Renal cortical epithelial cell (primary cell): Measurements from ENCODE around the gene BNIP5. TPM values are rescaled to one million over a fixed set of nuclear protein-coding genes. Genes with fewer than 3 reads are reported as not detected.

Source experiments
- DNase-seq: peaks from one replicate; pipeline ENCODE4 v3.0.0-alpha.2; 2011; ENCODE audit warnings: low read depth
- total RNA-seq: library from RNA; depleted of rRNA; stranded (reverse); fragments of >200 nt; gene quantifications from 2 replicates; pipeline ENCODE4 v1.2.3, GENCODE V29; 2014

BNIP5 gene
- total RNA-seq, 1 donor from 2014 or later = not detected

DNA sequence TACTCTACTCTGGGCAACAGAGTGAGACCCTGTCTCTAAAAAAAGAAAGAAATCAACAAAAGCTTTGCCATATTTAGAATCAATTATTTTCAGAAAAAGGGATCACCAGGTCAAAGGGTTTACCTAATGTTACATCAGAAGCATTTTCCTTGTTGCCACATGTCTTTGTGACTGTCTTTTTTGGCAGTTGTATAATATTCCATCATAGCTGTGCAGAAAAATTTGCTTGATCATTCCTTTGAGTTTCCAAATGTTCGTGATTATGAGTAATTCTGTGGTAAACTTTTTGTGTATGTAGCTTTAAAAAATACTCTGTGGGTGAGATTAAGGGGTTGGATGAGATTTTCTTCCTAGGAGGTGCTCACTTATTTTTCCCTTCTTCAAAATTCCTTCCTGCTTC is 40.4 kb downstream of the BNIP5 start:
- no peak for DNase-seq

DNA sequence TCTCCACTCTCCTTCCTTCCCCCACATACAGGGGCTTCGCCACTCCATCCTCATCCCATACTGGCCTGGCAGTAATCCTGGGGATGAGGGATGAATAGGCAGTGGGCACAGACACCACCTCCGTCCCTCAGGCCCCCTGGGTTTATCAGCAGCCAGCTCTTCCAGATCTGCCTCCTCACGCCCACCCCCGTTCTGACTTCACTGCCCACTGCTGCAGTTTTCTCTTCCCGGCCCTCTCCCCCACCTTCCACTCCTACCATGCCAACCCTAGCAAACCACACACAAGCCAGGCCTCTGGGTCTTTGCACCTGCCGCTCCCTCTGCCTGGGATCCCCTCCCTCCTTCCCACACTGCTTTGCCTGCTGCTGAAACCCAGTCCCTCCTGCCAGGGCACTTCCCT is 44.5 kb downstream of the BNIP5 start:
- no peak for DNase-seq

DNA sequence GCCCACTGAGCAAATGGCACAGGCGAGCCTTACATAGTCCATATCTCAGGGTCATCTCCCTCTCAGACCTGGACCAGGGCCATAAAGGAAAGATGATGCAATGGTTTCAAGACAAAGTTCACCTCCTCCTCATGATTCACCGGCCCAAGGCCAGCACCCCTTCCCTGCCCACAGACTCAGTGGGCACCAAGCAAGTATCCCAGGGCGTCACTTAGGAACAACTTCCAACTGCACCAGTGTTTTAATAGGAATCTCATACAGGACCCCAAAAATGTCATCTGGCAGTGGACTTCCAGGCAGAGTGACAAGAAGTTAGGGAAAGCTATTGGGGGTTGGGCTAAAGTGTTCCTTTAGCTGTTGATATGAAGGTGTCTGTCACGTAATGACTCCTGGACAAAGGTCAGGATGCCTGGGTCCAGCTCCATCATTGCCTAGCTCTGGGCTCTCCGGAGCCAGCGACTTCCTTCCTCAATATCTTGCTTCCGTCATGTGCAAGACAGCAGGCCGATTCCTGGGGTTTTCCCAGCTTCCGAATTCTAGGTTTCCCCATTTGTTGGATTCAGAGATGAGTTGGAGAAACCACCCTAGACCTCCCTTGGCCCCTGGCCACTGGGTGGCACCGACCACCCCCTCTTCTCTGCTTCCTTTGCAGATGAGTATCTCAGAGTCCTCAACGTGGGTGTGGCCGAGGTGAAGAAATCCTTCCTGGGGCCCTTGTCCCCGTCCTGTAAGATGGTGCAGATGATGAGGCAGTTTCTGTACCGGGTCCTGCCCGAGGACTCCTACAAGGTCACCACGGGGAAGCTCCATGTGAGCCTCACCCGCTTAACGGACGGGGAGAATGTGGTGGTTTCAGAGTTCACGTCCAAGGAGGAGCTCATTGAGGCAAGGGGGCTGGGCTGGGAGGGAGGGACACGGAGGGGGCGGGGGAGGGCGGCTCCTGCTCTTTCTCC is 45.7 kb downstream of the BNIP5 start:
- peak; percentile 78 for DNase-seq

DNA sequence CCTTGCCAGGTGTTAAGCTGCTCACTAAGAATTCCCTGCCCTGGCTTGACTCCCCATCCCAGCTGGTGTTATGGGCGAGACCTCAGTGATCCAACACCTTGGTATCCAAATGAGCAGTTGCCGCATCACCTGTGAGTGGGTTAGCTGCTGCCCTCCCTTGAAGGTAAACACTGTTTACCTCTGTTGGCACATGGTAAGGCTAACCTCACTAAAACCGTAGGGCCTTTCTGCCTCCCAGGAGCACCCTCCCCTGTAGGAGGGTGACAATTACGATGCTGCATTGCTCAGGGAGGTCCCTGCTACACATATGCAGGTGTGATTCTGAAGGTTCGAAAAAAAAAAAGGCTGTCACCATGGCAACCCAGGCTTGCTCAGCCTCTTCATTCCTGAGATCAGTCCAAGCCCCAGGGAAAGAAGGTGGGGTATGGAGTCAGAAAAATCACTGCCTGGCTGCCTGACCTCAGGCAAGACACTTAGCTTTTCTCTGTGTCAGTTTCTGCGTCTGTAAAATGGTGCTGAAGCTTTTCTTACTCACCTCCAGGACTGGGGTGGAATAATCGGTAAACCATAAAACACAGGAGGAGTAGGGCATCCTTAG is 47.3 kb downstream of the BNIP5 start:
- peak; percentile 34 for DNase-seq

DNA sequence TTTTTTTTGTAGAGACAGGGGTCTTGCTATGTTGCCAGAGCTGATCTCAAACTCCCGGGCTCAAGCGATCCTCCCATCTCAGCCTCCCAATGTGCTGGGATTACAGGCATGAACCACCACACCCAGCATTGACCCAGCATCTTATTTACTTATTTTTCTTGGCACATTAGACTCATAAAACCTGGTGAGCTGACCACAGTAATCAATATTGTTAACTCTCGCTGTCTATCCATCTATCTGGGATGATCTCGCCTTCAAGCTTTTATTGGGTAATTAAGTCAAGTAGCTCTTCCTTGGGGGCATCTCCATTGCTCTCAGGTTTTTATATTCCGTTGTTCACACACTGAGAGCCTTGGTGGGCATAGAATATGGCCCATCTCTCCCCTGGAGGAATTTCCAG is 49.8 kb downstream of the BNIP5 start:
- no peak for DNase-seq

DNA sequence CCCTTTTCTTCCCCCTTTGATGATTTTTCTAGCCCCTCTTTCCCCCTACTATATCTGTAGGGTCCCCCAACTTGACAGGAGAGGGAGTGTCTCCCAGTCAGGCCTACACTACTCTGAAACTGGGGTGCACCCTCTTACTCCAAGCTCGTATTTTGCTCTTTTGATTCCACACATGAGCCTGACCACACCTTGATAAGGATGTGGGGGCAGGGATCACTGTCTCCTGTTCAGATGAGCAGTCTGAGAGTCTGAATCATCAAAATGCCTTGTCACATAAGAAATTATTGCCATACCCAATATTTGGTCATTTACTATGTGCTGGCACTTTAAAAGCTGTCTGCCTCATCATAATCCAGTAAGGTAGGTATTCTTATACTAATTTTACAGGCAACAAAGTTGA is 50.9 kb downstream of the BNIP5 start:
- DNase-seq = no peak

DNA sequence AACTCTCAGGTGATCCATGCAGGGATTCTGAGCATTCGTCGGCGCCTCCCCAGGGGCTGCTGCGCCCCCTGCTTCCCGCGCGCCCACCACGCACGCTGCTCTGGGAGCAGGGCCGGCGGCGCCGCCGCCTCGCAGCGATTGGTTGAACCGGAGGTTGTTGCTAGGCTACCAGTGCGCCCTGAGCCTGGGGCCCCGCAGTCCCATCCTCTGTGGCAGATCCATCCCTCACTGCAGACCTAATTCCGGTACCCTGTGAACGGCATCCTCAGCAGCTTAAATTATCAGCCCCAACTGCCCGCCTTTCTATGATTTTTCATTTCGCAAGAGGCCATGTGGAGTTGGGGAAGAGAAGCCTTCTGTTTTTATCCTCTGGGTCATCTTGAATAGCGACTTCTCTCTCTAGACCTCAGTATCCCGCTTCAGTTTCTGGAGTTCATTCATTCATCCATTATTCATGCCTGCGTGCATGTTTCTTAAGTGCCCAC is 51.5 kb downstream of the BNIP5 start:
- DNase-seq = no peak

DNA sequence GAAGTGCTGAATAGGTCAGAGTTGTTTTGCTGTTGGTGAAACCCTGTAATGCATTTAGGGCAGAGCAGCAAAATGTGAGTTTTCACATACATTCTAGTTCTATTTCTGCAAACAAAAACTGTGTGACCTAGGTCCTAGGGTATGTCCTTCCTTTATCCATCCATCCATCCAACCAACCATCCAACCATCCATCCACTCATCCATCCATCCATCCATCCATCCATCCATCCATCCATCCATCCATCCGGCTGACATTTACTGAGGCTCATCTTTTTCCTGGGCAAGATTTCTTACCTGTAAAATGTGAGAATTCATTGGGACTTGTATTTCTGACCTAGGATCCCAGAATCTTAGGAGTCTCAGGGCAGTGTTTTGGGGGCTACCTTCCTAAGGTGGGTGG is 52.3 kb downstream of the BNIP5 start:
- no peak for DNase-seq

DNA sequence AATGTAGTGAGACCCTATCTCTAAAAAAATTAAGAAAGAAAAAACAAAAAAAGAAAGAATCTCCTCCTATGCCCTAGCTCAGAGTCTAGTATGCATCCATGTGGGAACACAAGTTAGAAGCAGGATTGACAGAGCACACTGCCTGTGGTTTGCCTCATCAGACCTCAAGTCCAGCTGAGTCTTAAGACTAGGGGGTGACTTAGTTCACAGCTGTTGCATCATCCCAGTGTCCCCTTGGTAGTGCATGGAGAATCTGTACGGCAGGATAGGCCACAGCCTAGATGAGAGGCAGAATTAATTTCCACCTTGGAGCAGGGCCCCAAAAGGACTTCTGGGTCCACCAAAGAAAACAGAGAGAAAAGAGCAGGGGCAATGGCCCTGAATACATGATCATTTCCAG is 53.1 kb downstream of the BNIP5 start:
- peak; percentile 32 for DNase-seq

DNA sequence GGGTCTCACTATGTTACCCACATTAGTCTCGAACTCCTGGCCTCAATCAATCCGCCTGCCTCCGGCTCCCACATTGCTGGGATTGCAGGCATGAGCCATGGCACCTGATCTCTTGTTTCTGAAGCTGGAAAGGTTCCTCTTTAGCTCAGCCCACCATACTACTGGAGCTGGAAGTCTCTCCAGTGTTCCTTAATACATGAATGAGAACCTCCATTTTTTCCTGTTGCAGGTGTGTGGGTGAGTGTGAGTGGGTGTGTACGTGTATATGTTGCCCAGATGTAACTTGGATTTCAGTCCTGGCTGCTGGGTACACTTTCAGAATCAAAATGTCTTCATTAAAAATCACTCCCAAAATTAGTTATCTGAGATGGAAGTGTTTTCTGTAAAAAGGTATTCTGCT is 55.7 kb downstream of the BNIP5 start:
- DNase-seq = no peak

DNA sequence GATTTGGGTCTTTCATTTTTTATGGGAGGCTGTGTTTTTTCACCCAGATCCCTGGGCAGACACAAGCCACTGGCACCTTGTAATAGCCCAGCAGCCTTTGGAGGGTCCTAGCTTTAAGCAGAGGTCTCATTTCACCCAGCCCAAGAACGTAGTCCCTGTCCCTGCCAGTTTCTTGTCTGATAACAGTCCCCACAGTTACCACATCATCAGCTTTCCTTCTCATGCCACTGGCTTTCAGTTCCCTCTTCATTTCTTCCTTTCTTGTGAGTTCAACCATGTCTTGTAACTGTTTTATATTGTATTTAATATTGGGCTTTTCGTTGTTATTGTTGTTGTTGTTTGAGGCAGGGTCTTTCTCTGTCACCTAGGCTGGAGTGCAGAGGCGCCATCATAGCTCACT is 56.2 kb downstream of the BNIP5 start:
- no peak for DNase-seq

DNA sequence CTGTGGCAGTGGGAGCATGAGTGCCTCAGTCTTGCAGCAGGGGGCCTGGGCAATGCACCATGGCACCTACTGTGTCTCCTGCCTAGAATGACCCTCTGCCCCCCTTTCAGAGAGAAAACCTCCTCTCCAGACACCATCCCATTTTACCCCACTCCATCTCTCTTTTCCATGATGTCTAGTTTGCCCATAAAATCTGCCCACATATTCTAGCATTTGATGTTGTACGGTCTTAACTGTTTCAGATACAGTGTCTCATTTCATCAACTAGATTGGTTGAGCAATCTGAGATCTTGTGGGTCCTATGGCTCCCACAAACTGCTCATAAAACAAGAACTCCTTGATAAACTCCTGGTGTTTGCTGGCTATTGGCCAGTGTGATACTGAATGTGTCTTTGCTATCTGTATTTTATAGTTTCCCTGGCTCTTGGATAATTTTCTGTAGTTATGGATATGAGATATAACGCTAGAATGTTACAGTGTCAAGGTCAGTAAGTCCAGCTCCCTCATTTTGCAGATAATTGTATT is 58.7 kb downstream of the BNIP5 start:
- DNase-seq = no peak

DNA sequence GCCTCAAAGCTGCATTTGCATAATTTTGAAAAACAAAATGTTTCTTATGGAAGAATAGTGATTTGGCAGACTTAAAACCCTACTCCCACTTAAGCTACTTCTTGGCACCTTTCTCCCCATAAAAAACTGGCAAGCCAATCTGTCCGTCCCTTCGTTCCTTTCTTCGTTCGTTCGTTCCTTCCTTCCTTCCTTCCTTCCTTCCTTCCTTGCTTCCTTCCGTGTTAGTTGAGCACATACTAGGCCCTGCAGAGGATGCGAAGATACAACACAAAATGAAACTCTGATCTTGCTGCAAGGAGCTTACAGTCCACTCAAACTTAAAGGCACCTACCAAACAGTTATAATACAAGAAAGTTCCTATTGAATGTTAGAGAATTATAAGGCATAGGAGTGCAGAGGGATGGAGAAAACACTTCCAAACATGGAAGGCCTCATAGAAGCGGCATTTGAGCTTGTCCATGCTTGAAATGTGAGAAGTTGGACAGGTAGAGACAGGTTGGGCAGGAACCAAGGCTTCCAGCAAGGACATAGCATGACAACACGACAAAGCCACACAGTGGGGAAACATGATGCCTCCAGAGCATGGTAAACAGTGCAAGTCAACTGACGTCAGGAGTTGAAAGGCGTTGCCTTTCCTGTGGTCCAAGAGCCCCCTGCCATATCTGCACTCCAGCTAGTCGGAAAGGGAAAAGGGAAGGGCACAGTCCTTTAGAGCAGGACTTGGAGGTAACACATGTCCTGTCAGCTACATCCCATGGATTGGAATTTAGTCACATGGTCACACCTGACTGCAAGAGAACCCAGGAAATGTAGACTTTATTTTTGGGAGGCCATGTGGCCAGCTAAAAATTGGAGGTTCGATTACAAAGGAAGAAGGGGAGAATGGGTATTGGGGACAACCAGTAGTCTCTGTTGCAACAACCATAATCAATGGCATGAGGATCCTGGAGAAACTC is 59.8 kb downstream of the BNIP5 start:
- no peak for DNase-seq

DNA sequence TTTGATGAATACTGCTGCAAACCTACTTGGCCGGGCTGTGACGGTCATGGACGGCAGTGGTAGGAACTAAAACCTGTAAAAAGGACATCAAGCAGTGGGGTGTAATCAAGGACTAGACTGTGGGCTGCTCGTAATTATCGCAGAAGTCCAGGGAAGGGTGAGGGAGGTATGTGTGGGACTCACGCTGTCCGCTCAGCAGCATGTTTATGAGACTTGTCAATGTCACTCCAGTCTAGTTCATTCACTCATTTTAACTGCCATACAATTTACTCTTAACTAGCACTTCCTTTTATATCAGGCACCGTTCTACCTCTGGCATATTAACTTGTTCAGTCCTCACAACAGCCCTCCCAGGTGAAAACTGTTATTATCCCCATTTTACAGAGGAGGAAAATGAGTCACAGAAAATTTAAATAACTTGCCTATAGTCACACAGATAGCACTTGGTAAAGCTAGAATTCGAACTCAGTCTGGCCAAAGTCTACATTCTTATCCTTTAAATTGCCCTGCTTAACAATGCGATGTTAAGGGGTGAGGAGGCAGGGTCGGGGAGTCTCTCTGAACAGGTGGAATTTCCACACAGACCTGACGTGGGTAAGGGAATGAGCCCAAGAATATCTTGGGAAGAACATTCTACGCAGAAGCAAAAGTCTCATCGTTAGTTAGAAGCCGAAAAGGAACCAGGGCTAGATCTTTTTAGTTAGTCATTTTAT is 62.7 kb downstream of the BNIP5 start:
- DNase-seq = no peak

DNA sequence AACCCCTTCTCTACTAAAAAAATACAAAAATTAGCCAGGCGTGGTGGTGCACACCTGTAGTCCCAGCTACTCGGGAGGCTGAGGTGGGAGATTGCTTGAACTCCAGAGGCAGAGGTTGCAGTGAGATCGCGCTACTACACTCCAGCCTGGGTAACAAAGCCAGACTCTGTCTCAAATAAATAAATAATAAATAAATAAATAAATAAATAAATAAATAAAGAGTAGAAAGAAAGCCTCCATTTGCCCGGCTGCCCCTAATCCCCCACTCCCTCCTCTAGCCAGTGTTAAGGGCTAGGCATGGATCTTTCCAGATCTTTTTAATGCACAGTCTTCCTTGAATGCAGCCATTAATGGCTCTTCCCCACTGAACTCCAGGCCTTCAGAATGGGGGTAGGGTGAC is 63.6 kb downstream of the BNIP5 start:
- DNase-seq = no peak

DNA sequence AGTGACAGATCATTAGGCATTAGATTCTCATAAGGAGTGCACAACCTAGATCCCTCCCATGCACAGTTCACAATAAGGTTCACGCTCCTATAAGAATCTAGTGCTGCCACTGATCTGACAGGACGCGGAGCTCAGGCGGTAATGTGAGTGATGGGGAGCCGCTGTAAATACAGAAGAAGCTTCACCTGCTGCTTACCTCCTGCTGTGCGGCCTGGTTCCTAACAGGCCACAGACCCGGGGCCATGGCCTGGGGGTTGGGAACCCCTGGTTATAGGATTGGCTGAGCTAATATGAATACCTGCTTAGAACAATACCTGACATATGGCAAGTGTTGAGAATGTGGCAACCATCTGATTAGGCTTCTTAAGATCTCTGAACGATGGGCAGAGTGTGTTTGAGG is 64.5 kb downstream of the BNIP5 start:
- DNase-seq = no peak

DNA sequence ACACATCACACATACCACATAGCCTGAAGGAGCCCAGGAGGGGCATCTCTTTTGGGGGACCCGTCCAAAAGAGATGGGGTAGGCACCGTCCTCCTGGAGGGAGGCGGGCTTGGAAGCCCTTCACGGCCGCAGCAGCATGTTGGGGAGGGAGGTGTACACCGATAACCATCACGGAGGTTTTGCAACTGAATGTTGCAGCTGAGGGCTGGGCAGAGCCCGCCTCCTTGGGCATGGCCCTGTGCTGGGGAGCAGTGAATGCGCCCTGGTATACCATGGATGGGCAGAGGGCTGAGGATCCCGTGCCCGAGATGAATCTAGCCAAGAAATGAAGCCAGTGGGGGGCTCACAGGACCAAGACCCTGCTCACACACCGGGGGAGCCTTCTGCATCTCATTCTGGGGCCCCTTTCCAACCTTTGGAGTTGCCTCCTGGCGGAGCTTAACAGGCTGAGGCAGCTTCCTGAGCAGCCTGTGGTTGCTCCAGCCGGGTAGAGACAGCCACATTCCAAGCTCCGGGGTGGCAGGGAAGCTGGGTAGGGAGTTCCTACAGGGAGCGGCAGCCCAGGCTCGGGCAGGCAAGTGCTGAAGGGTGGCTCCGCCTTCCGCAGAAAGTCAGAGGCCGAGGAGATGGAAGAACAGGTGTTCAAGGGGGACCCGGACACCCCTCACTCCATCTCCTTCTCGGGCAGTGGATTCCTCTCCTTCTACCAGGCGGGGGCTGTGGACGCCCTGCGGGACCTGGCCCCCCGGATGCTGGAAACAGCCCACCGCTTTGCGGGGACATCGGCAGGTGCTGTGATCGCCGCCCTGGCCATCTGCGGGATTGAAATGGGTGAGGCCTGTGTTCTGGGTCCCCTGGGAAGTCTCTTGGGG is 66.6 kb downstream of the BNIP5 start, which contains the start of gene PNPLA1:
Gene PNPLA1 (plus strand): TSS at position 227 of the 872 bp plus-strand sequence. CDS start 400 bp downstream, at position 627.
- DNase-seq = no peak

DNA sequence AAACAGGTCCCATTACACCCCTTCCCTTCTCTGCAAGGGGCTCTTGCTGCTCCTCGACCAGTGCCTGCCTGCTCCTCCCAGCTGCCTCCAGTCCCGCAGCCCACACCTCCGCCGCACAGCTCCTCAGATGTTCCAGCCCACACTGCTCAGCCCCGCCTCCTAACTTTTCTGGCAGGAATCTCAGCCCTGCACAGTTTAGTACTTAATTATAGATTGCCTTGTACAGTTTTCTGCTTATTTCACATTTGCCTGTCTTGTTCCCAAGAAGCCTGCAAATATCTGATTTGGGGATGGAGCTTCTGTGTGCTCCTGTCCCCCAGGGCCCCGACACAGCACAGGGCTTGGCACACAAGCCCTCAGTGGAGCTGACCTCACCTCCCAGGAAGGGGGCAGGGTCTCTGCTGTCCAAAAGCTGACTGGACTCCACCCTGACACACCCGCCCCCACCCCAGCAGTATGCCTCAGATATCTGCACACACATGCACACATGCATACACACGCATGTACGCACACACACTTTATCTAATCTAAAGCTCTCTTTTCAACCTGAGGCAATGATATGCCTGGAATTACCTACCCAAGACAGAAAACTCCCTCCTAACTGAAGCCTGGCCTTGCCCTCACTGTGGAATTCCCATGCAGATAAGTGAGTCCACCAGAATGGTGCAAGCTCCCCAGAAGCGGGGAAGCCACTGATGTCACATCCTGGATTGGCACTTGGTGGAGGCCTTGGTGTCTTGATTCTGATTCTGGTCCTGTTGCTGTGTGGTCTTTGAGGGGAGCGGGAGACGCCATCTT is 68.0 kb downstream of the BNIP5 start:
- DNase-seq = no peak
